NCI-H748 (cell line): ENCODE results near the gene PLAC8L1.
"Not testable (repeated sequence)": the region's sequence is repeated elsewhere in the genome, so short reads cannot be mapped to it uniquely, and the experiment has no call there.

ENCODE experiments used
- DNase-seq: peaks from one replicate; lab custom pipeline; 2025; ENCODE audit not compliant: unreplicated experiment; lab: John Stamatoyannopoulos, UW

The PLAC8L1 gene, protein sequence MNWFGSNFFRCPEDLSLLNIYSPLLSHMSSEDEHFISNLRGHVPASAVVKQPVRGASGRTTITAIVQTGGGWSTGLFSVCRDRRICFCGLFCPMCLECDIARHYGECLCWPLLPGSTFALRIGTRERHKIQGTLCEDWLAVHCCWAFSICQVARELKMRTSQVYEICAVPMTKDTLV

DNA sequence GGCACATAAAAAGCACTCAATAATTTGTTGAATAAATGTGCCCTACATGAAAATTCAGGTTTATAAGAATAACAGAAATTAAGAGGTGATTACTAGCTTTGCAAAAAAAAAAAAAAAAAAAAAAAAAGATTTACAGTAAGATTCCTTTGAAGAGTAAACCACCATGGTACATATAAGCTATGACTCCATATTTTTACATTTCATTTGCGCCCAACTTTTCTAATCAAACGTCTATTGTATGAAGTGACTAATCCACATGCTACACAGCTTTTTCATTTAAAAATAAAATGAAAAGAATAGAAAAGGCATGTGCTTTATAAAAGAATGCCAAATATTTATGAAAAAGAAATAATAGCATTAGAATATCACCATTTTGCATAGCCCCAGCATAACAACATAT is at the start of gene PLAC8L1:
Gene PLAC8L1, minus strand, starts transcription at position 101 of the 400 bp plus-strand sequence. CDS start 1,266 bp downstream, outside the sequence.
- no peak for DNase-seq

DNA sequence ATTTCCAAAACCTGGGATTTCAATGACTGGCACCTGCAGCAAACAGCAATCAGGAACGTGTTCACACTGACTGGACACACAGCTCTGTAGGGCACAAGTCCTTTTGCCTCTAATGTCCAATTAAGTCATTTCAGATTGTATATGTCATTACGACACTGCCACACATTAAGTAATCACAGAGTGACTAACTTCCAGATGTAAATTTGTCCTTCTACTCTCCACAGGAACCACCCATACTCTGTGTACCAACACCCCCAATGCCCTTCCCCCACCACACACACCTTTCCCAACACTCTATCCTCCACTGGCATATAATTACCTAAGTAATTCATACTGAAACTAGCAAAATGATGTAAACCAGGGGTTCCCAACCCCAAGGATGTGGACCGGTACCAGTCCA is 46.6 kb upstream of the PLAC8L1 start:
- no peak for DNase-seq

DNA sequence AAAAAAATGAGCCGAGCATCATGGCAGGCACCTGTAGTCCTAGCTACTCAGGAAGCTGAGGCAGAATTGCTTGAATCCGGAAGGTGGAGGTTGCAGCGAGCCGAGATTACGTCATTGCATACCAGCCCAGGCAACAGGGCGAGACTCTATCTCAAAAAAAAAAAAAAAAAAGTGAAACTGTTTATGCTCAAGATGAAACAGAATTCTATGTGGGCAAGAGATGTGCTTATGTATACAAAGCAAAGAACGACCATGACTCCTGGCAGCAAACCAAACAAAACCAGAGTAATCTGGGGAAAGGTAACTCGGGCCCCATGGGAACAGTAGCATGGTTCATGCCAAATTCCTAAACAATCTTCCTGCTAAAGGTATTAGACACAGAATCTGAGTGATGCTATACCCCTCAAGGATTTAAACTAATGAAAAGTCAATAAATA is 32.6 kb upstream of the PLAC8L1 start:
- no peak for DNase-seq

DNA sequence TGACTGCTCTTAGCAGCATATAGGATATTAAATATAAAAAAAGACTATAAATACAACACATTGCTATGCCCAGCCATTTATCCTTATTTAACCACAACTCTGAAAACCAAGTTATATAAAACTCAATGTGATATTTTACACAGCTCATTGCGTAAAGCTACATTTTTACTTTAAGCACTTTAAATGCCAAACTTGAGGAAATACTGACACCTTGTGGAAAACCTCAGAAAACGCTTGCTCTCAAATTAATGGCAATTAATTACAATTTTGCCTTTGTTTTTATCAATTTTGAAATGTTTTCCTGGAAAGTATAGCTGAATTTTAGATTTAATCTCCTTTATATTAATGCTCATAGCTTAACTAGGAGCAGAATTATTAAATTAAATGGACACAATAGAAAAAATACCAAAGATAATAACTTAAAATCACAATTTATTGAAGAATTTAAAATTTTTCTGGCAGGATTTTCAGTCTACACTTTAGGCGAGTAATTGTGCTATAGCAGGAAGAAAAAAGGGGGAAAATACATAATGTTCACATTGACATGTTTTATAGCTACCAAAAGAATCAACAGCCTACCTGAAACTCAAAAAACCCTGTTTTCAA is 25.2 kb upstream of the PLAC8L1 start:
- peak; percentile 38 for DNase-seq

DNA sequence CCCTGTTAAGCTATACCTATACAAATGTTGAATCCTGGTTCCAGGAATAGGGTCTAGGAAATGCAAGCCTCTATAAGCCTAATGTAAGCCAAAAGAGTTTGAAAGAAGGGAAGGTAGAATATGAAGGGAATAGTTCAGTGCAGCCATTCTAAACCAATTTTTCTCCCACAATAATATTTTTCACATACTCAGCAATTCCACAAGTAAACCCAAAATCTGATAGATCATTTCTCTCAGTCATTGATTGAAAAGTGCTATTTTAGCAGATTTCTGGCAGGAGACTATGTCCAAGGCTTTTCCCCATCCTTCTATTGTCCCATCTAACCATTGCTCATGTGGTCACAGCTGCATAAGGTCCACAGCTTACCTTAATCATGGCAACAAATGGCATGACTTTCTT is 20.7 kb upstream of the PLAC8L1 start:
- DNase-seq: no peak

DNA sequence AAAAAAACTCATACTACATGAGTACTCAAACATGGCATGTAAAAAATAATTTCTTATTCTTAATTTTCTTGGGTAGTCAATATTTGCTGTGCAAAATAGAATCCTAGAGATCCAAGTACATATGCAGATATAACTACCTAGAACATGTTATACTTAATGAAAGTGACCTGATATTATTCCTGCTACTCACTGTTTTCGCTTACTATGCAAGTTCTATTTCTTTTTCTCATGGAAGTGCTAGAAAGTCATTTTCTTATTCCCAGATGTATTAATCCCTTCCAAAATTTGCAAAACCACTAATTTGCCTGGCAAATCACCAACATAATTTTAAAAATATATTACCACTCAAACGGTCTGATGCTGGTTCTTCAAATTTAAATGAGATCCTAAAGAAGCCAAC is 19.2 kb upstream of the PLAC8L1 start:
- DNase-seq: no peak

DNA sequence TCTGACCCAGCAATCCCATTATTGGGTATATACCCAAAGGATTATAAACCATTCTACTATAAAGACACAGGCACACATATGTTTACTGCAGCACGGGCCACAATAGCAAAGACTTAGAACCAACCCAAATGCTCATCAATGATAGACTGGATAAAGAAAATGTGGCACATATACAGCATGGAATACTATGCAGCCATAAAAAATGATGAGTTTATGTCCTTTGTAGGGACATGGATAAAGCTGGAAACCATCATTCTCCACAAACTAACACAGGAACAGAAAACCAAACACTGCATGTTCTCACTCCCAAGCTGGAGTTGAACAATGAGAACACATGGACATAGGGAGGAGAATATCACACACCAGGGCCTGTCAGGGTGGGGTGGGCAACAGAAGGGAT is 16.1 kb upstream of the PLAC8L1 start:
- DNase-seq: not testable (repeated sequence)

DNA sequence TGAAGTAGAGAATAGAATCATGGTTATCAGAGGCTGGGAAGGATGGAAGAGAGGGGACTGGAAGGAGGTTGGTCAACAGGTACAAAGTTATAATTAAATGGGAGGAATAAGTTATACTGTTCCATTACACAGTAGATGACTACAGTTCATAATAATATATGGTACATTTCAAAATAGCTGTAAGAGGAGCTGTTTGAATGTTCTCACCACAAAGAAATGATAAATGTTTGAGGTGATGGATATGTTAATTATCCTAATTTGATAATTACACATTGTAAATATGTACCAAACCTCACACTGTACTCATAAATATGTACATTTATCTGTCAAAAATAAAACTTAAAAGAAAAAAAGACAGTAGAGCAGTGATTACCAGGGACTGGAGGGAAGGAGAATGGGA is 12.9 kb upstream of the PLAC8L1 start:
- no peak for DNase-seq

DNA sequence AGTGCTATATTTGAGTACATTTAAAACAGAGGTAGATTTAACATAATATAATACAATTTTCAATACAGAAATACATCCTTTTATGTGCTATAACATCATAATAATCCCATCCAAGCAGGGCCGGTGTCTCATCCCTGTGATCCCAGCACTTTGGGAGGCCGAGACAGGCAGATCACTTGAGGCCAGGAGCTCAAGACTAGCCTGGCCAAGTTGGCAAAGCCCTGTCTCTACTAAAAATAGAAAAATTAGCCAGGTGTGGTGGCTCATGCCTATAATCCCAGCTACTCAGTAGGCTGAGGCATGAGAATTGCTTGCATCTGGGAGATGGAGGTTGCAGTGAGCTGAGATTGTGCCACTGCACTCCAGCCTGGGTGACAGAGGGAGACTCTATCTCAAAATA is 11.8 kb upstream of the PLAC8L1 start:
- not testable (repeated sequence) for DNase-seq

DNA sequence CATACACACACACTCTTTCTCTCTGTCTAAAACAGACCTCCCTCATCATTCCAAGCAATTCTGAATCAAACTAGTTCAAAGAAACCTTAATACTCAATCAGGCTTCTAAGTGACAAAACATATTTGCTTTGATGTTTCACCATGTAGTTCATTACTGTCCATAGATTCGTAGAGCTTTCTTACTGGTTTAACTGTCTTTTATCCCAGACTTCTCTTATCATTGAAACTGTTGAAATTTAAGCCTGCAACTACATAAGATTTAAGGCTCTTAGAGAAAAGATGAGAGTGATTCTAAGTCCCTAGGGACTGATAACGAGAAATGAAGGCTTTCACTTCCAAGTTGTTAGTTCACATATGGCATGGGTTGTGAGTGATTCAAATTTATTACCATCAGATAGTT is 11.0 kb upstream of the PLAC8L1 start:
- no peak for DNase-seq

DNA sequence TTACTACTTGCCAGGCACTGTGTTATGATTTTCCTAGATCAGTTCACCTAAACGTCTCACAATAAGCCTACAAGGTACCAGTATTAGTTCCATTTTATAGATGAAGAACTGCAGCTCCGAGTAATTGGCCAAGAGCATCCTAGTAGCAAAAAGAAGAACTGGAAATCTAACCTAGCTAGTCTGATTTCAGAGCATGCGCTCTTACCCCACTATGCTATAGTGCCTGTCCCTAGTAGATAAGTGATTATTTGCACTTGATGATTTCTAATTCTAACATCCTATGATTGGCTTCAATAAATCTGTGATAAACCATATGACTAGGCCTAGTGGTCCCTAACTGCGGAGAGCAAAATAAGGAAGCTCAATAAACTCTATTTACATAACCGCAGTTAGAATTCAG is 7.1 kb upstream of the PLAC8L1 start:
- no peak for DNase-seq

DNA sequence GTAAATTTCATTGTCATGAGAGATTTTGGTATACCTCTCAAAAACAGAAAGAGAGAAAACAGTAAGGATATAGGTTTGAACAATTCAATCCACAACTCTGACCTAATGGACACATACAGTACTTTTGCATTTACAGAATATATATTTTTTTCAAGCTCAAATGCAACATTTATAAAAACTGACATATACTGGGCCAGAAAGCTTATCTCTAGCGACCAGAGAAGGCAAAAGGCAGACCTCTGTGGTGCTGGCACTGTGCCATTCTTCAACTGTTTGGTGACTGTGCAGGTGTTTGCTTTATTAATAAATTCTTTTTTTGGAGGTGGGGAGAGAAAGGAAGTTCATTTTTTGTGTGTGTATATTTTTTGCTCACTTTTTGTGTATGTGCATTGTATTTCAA is 6.0 kb upstream of the PLAC8L1 start:
- DNase-seq: no peak

DNA sequence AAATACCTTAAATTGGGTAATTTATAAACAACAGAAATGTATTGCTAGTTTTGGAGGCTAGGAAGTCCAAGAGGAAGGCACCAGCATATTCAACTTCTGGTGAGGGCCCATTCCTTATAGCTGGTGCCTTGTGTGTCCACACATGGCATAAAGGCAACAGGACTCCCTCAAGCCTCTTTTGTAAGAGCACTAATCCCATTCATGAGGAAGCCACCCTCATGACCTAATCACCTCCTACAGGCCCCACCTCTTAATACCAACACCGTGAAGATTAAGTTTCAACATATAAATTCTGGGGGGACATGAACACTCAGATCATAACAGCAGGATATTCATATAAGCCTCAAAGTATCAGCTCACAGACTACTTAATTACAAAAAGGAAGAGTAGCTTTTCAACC is 4.0 kb upstream of the PLAC8L1 start:
- DNase-seq: no peak

DNA sequence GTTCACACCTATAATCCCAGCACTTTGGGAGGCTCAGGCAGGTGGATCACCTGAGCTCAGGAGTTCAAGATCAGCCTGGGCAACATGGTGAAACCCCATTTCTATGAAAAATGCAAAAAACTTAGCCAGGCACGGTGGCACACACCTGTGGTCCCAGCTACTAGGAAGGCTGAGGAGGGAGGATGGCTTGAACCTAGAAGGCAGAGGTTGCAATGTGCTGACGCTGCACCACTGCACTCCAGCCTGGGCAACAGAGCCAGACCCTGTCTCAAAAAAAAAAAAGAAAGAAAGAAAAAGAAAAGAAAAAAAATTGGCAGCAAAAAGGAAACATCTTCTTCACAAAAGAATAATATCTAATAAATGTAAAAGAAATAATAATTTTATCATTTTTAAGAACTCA is 3.5 kb upstream of the PLAC8L1 start:
- DNase-seq: not testable (repeated sequence)

DNA sequence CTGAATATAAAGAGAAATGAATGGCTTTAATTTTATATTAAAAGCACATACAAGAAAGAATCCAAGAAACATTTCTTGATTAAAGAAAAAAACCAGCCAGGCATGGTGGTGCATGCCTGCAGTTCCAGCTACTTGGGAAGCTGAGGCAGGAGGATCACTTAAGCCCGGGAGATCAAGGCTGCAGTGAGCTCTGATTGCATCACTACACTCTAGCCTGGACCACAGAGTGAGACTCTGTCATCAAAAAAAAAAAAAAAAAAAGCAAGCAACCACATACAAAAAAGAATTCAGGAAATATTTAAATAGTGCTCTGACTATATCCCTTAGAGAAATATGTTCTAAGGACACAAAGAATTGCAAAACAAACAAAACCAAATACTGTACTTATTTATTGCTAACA is 2.5 kb upstream of the PLAC8L1 start:
- no peak for DNase-seq

DNA sequence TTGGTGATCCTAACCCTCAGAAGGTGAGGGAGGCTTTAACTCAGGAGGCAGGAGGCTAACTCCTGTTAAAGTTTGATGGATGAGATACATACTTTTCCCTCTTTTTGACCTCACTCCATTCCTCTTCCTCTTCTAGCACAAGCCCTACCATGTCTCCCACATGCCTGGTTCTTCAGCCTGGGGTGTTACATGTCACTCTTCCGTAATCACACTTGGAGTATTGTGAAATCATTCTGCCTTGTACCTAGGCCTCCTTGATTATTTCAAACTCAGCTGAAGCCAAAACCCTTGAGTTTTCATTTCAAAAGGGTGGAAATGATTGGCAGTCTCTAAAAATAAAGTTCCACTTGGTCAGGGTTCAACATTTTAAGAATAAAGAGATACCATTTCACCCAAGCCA is 1.8 kb downstream of the PLAC8L1 start:
- no peak for DNase-seq

DNA sequence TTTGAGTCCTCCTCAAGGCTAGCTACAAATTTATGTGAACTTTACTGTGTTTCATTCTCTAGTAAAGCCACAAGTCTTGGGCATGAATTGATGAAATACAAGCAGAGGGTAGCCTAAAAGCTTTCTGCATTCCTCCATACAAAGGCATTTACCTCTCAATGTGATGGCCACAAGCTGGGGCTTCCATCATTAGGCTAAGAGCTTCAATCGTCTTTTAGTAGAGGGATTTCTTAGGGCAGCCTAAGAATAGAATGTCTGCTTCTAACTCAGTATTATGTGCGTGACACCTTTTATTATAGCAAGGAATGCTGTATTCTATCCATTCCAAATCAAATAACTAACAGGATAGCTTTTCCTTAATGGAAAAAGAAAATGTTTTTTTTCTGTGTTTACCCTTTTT is 3.7 kb downstream of the PLAC8L1 start:
- DNase-seq: no peak

DNA sequence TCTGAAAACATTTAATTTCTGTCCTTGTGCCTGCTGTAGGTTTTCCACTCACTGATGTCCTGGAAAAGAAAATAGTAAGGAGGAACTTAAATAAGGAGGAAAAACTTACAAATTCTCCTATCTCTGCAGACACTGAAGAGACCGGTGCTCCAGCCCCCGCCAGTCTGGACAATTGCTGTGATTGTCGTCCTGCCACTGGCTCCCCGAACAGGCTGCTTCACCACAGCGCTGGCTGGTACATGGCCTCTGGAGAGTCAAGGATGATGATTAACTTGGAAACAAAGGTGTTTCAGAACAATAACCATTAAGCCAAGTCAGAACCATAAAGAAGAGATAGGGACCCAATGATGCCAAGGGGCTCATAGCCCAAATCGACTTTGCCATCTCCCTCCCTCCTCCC is 7.3 kb downstream of the PLAC8L1 start:
- DNase-seq: no peak

DNA sequence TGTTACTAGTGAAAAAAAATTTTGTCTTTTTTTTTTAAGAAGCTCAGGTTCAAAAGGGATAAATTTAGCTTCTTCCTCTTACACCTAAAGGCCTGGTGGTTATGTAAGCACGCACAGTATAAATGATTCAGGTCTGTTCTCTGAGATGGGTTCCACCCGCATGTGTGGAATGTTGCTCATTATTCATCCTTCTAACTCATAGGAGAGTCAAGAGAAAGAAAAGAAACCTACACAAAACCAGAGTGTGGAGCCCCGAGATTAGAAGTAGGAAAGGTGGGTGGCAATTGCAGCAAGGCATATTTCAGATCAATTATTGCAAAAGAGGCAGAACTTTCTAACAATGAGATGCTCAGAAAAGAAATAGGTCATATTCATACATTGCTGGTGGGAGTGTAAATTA is 13.5 kb downstream of the PLAC8L1 start:
- no peak for DNase-seq

DNA sequence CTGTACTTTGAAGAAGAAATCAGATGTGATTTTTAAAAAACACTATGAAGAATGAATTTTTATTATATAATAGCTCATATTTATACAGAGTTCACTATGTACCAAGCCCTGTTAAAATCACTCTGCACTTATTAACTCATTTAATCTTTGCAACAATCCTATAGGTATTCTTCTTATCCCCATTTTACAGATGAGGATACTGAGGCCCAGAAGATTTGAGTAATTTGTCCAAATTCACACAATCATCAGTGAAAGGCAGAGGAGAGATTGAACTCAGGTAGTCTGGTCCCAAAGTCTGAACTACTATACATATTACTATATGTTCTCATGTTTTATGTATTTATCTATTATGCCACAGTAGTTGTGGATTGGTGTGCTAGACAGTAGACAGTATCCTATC is 16.1 kb downstream of the PLAC8L1 start:
- no peak for DNase-seq

DNA sequence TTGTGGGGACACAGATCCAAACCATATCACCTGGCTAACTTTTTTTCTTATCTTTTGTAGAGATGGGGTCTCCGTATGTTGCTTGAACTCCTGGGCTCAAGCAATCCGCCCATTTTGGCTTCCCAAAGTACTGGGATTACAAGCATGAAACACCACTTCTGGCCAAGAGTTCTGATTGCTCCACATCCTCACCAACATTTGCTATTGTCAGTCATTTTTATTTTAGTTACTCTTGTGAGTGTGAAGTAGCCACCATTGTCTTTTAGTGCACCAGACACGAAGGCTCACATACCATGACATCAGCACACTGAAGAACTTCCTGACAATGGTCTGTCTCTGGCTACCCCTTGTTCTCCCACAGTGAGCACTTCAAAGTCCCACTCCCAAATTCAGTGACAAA is 17.3 kb downstream of the PLAC8L1 start:
- no peak for DNase-seq

DNA sequence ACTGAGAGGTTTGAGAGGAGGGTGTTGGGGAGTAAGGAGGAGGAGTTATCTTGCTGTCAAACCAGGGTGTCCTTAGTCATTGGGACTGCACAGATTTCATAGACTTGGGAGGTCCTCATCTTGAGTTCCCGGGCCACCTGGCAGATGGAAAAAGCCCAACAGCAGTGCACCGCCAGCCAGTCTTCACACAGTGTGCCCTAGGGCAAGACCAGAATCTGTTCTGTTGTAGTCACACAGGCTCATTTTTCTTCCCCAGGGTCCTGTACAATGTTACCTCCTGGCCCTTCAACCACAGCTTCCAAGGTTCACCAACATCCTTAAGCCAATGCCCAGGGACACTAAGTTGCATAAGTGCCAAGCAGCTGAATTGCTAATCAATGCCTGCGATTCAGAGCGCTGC is 21.0 kb downstream of the PLAC8L1 start:
- no peak for DNase-seq

DNA sequence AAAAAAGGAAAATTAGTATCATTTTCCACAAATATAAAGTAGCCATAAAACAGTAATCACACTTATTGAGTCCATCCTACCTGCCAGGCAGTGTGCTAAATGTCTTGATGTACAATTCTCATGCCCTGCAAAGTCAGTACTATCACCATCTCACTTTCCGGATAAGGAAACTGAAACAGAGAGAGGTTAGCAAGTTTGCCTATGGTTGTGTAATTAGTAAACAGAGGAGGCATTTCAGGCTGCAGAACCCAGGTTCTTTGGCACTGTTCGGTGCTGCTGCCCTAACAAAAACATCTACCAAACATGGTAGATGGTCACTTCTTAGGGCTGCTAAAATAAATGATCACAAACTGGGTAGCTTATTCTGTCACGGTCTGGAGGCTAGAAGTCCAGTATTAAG is 22.6 kb downstream of the PLAC8L1 start:
- no peak for DNase-seq
